Adipocyte (in vitro differentiated cells): ENCODE measurements around the gene DMBT1.

Experiments
- DNase-seq: peaks from one replicate; pipeline ENCODE4 v3.0.0-alpha.2; 2015; ENCODE audit warnings: low read depth
- H3K27me3 ChIP-seq: replicated peaks from 2 replicates; pipeline ENCODE4 v1.7.0; 2013; ENCODE audit warnings: mild to moderate bottlenecking, low read length, moderate library complexity; ENCODE audit not compliant: control insufficient read depth, insufficient read depth
- H3K36me3 ChIP-seq: 2 replicates; pipeline ENCODE4 v1.7.0; 2013; ENCODE audit warnings: low read length, mild to moderate bottlenecking, moderate library complexity; ENCODE audit not compliant: control insufficient read depth, insufficient read depth, severe bottlenecking
- H3K4me1 ChIP-seq: 2 replicates; pipeline ENCODE4 v1.7.0; 2013; ENCODE audit warnings: mild to moderate bottlenecking, low read length, moderate library complexity; ENCODE audit not compliant: control insufficient read depth, insufficient read depth
- H3K4me3 ChIP-seq: 2 replicates; pipeline ENCODE4 v1.7.0; 2013; ENCODE audit warnings: mild to moderate bottlenecking, low read length, moderate library complexity
- H3K9ac ChIP-seq: 2 replicates; pipeline ENCODE4 v1.7.0; 2013; ENCODE audit warnings: mild to moderate bottlenecking, low read length, moderate library complexity
- H3K9me3 ChIP-seq: 2 replicates; pipeline ENCODE4 v1.7.0; 2013; ENCODE audit warnings: mild to moderate bottlenecking, low read length, moderate library complexity; ENCODE audit not compliant: control insufficient read depth

Gene DMBT1

GRCh38 chr10:122674781-122675180 is 114.2 kb downstream of the DMBT1 start:
- H3K27me3 ChIP-seq: peaks cover 45% of the 10 kb centered on the region
- H3K36me3 ChIP-seq: no peaks in the 10 kb centered on the region
- no peak overlapping the region for H3K4me3 ChIP-seq
- no peaks in the 10 kb centered on the region for H3K4me1 ChIP-seq
- DNase-seq: no peak
- no peak overlapping the region for H3K9ac ChIP-seq
- no peaks in the 10 kb centered on the region for H3K9me3 ChIP-seq

GRCh38 chr10:122675278-122675677 is 114.7 kb downstream of the DMBT1 start:
- DNase-seq: no peak
- H3K9me3 ChIP-seq: no peaks in the 10 kb centered on the region
- H3K4me3 ChIP-seq: no peak overlapping the region
- no peak overlapping the region for H3K9ac ChIP-seq
- no peaks in the 10 kb centered on the region for H3K36me3 ChIP-seq
- no peaks in the 10 kb centered on the region for H3K4me1 ChIP-seq
- H3K27me3 ChIP-seq: peaks cover 41% of the 10 kb centered on the region

- H3K27me3 ChIP-seq: peaks cover 31% of the 10 kb centered on the region
- no peak overlapping the region for H3K9ac ChIP-seq
- H3K4me1 ChIP-seq: no peaks in the 10 kb centered on the region
- no peaks in the 10 kb centered on the region for H3K36me3 ChIP-seq
- no peaks in the 10 kb centered on the region for H3K9me3 ChIP-seq
- no peak overlapping the region for H3K4me3 ChIP-seq
- no peak for DNase-seq
Measured at GRCh38 chr10:122678266-122678665, 117.7 kb downstream of the DMBT1 start.

- H3K9ac ChIP-seq: no peak overlapping the region
- no peaks in the 10 kb centered on the region for H3K9me3 ChIP-seq
- H3K36me3 ChIP-seq: no peaks in the 10 kb centered on the region
- peaks cover 26% of the 10 kb centered on the region for H3K27me3 ChIP-seq
- no peak for DNase-seq
- H3K4me1 ChIP-seq: no peaks in the 10 kb centered on the region
- no peak overlapping the region for H3K4me3 ChIP-seq
Measured at GRCh38 chr10:122682522-122682921, 122.0 kb downstream of the DMBT1 start.

- H3K36me3 ChIP-seq: no peaks in the 10 kb centered on the region
- H3K4me3 ChIP-seq: no peak overlapping the region
- DNase-seq: peak; percentile 3
- H3K9ac ChIP-seq: no peak overlapping the region
- peaks cover 11% of the 10 kb centered on the region for H3K4me1 ChIP-seq
- H3K9me3 ChIP-seq: no peaks in the 10 kb centered on the region
- peaks cover 42% of the 10 kb centered on the region for H3K27me3 ChIP-seq
Measured at GRCh38 chr10:122688293-122688989, 127.9 kb downstream of the DMBT1 start.

GRCh38 chr10:122689146-122689820 is 128.7 kb downstream of the DMBT1 start:
- no peak for DNase-seq
- H3K4me1 ChIP-seq: peaks cover 11% of the 10 kb centered on the region
- H3K4me3 ChIP-seq: no peak overlapping the region
- H3K9me3 ChIP-seq: no peaks in the 10 kb centered on the region
- H3K9ac ChIP-seq: no peak overlapping the region
- peaks cover 39% of the 10 kb centered on the region for H3K27me3 ChIP-seq
- H3K36me3 ChIP-seq: no peaks in the 10 kb centered on the region

DNA sequence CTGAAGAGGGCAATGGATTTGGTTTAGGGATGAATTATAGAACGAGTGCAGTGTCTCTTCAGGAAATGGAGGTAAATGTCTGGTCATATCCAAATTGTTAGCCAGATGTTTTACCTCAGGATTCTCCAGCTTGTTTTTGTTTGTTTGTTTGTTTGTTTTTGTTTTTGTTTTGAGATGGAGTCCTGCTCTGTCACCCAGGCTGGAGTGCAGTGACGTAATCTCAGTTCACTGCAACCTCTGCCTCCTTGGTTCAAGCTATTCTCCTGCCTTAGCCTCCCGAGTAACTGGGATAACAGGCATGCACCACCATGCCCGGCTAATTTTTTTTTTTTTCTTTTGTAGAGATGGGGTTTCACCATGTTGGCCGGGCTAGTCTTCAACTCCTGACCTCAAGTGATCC is 132.2 kb downstream of the DMBT1 start:
- Histone ChIP-seq H3K36me3 (no peaks in the 10 kb centered on the region), H3K9ac (no peak overlapping the region), H3K4me1 (peaks cover 11% of the 10 kb centered on the region), H3K27me3 (peaks cover 50% of the 10 kb centered on the region), H3K4me3 (no peak overlapping the region), H3K9me3 (no peaks in the 10 kb centered on the region)
- no peak for DNase-seq
